Measurements from ENCODE around the gene RAD51AP1. TPM values are rescaled to one million over a fixed set of nuclear protein-coding genes. Genes with fewer than 3 reads are reported as not detected.

RAD51AP1 gene
- total and polyA plus RNA-seq, 2 donors from 2014 or later: 0.52 to 2.9 TPM

- no peak for TF ChIP-seq CTCF (IDR thresholded peaks at IDR 0.05; ENCODE audit: borderline replicate concordance, extremely low read depth, insufficient read depth)
- no peaks in the 10 kb centered on the region for H3K27me3 ChIP-seq (ENCODE audit: control insufficient read depth, insufficient read depth, low read length)
- DNase-seq: no peak
- peaks cover 0 to 2% (median 0%) of the 10 kb centered on the region in 3 donors for H3K4me1 ChIP-seq (ENCODE audit: control insufficient read depth in 2 of 3, insufficient read depth in 2 of 3, low read depth in 1 of 3, low read length in 3 of 3)
- intact Hi-C loops (cut with DNase I): no loop called here
- no peak overlapping the region for H3K4me3 ChIP-seq (ENCODE audit: low read length in 3 of 3)
- no peak overlapping the region for H3K27ac ChIP-seq (ENCODE audit: low read depth in 2 of 2, low read length in 2 of 2)
- no peak for FAIRE-seq
- H3K36me3 ChIP-seq (ENCODE audit: control insufficient read depth in 2 of 3, insufficient read depth in 3 of 3, low read length in 3 of 3): no peaks in the 10 kb centered on the region
- H3K9me3 ChIP-seq (ENCODE audit: control insufficient read depth in 2 of 3, insufficient read depth in 1 of 3, low read length in 3 of 3): no peaks in the 10 kb centered on the region
- no peak overlapping the region for H3K9ac ChIP-seq (ENCODE audit: low read length in 3 of 3)
Measured at GRCh38 chr12:4584281-4584680, 45.6 kb downstream of the RAD51AP1 start.

- no peak for FAIRE-seq
Measured at GRCh38 chr12:4584896-4585295, 46.2 kb downstream of the RAD51AP1 start.

GRCh38 chr12:4586500-4586899 is 47.8 kb downstream of the RAD51AP1 start:
- DNase-seq (no peak), FAIRE-seq (no peak)
- H3K9me3 ChIP-seq (ENCODE audit: control insufficient read depth in 2 of 3, insufficient read depth in 1 of 3, low read length in 3 of 3): no peaks in the 10 kb centered on the region
- H3K36me3 ChIP-seq (ENCODE audit: control insufficient read depth in 2 of 3, insufficient read depth in 3 of 3, low read length in 3 of 3): no peaks in the 10 kb centered on the region
- intact Hi-C loops (cut with DNase I): no loop called here
- H3K4me3 ChIP-seq (ENCODE audit: low read length in 3 of 3): no peak overlapping the region
- no peaks in the 10 kb centered on the region for H3K4me1 ChIP-seq (ENCODE audit: control insufficient read depth in 2 of 3, insufficient read depth in 2 of 3, low read depth in 1 of 3, low read length in 3 of 3)
- H3K9ac ChIP-seq (ENCODE audit: low read length in 3 of 3): no peak overlapping the region
- TF ChIP-seq CTCF (IDR thresholded peaks at IDR 0.05; ENCODE audit: borderline replicate concordance, extremely low read depth, insufficient read depth): no peak
- no peaks in the 10 kb centered on the region for H3K27me3 ChIP-seq (ENCODE audit: control insufficient read depth, insufficient read depth, low read length)
- H3K27ac ChIP-seq (ENCODE audit: low read depth in 2 of 2, low read length in 2 of 2): no peak overlapping the region

More at GRCh38 chr12:4584896-4585295, 46.2 kb downstream of the RAD51AP1 start:
- no peaks in the 10 kb centered on the region for H3K27me3 ChIP-seq (ENCODE audit: control insufficient read depth, insufficient read depth, low read length)
- no peaks in the 10 kb centered on the region for H3K36me3 ChIP-seq (ENCODE audit: control insufficient read depth in 2 of 3, insufficient read depth in 3 of 3, low read length in 3 of 3)
- no peaks in the 10 kb centered on the region for H3K9me3 ChIP-seq (ENCODE audit: control insufficient read depth in 2 of 3, insufficient read depth in 1 of 3, low read length in 3 of 3)
- H3K4me1 ChIP-seq (ENCODE audit: control insufficient read depth in 2 of 3, insufficient read depth in 2 of 3, low read depth in 1 of 3, low read length in 3 of 3): peaks cover 0 to 2% (median 0%) of the 10 kb centered on the region in 3 donors
- DNase-seq: no peak
- H3K4me3 ChIP-seq (ENCODE audit: low read length in 3 of 3): no peak overlapping the region
- no peak overlapping the region for H3K9ac ChIP-seq (ENCODE audit: low read length in 3 of 3)
- intact Hi-C loops (cut with DNase I): no loop called here
- TF ChIP-seq CTCF (IDR thresholded peaks at IDR 0.05; ENCODE audit: borderline replicate concordance, extremely low read depth, insufficient read depth): no peak
- no peak overlapping the region for H3K27ac ChIP-seq (ENCODE audit: low read depth in 2 of 2, low read length in 2 of 2)

- Histone ChIP-seq H3K27ac (ENCODE audit: low read depth in 2 of 2, low read length in 2 of 2) (no peak overlapping the region), H3K4me1 (ENCODE audit: control insufficient read depth in 2 of 3, insufficient read depth in 2 of 3, low read depth in 1 of 3, low read length in 3 of 3) (no peaks in the 10 kb centered on the region), H3K9me3 (ENCODE audit: control insufficient read depth in 2 of 3, insufficient read depth in 1 of 3, low read length in 3 of 3) (no peaks in the 10 kb centered on the region), H3K27me3 (ENCODE audit: control insufficient read depth, insufficient read depth, low read length) (no peaks in the 10 kb centered on the region), H3K4me3 (ENCODE audit: low read length in 3 of 3) (no peak overlapping the region), H3K36me3 (ENCODE audit: control insufficient read depth in 2 of 3, insufficient read depth in 3 of 3, low read length in 3 of 3) (no peaks in the 10 kb centered on the region), H3K9ac (ENCODE audit: low read length in 3 of 3) (no peak overlapping the region)
- FAIRE-seq: no peak
- no peak for TF ChIP-seq CTCF (IDR thresholded peaks at IDR 0.05; ENCODE audit: borderline replicate concordance, extremely low read depth, insufficient read depth)
- intact Hi-C loops (cut with DNase I): no loop called here
- no peak for DNase-seq
Measured at GRCh38 chr12:4587108-4587507, 48.4 kb downstream of the RAD51AP1 start.

All from kidney (tissue), 14 donors.